Raji (cell line): ENCODE results near the gene ST3GAL2.

Experiments
- POLR2A ChIP-seq: IDR thresholded peaks from 2 replicates; pipeline ENCODE4 v1.6.1; 2011; ENCODE audit warnings: low read depth, low read length, control low read depth; ENCODE audit not compliant: insufficient read depth

ST3GAL2 gene

GRCh38 chr16:70417661-70418060 is 21.2 kb downstream of the ST3GAL2 start:
- no peak for TF ChIP-seq POLR2A

- no peak for TF ChIP-seq POLR2A
These were observed 21.9 kb downstream of the ST3GAL2 start for GRCh38 chr16:70416748-70417616.

GRCh38 chr16:70412385-70412784 is 26.5 kb downstream of the ST3GAL2 start:
- TF ChIP-seq POLR2A: no peak

- TF ChIP-seq POLR2A: no peak
These were observed 28.2 kb downstream of the ST3GAL2 start for GRCh38 chr16:70410734-70411133.

GRCh38 chr16:70407811-70408274 is 31.1 kb downstream of the ST3GAL2 start:
- TF ChIP-seq POLR2A: no peak

GRCh38 chr16:70402916-70403659 is 35.8 kb downstream of the ST3GAL2 start:
- TF ChIP-seq POLR2A: no peak

GRCh38 chr16:70399951-70400350 is 38.9 kb downstream of the ST3GAL2 start:
- TF ChIP-seq POLR2A: no peak

GRCh38 chr16:70399381-70399780 is 39.5 kb downstream of the ST3GAL2 start:
- no peak for TF ChIP-seq POLR2A

- no peak for TF ChIP-seq POLR2A
These were observed 40.6 kb downstream of the ST3GAL2 start for GRCh38 chr16:70398177-70398743.

- TF ChIP-seq POLR2A: no peak
These were observed 42.5 kb downstream of the ST3GAL2 start for GRCh38 chr16:70396246-70396904.

GRCh38 chr16:70395345-70395901 is 43.5 kb downstream of the ST3GAL2 start:
- TF ChIP-seq POLR2A: no peak

- TF ChIP-seq POLR2A: no peak
These were observed 44.0 kb downstream of the ST3GAL2 start for GRCh38 chr16:70394853-70395252.

GRCh38 chr16:70393662-70394061 is 45.2 kb downstream of the ST3GAL2 start:
- no peak for TF ChIP-seq POLR2A

- no peak for TF ChIP-seq POLR2A
These were observed 46.3 kb downstream of the ST3GAL2 start for GRCh38 chr16:70392606-70393005.
